AG10803 (cell line): ENCODE data around the gene SYNM.

ENCODE experiments used
- DNase-seq: peaks from one replicate; pipeline ENCODE4 v3.0.0; 2010; ENCODE audit warnings: low read depth
- H3K4me3 ChIP-seq: 2 replicates; pipeline ENCODE4 v1.5.1; 2011; ENCODE audit warnings: mild to moderate bottlenecking, low read length, control low read depth
- CTCF ChIP-seq: conservative IDR thresholded peaks from 2 replicates; pipeline ENCODE4 v1.5.1; 2011; ENCODE audit warnings: mild to moderate bottlenecking, low read length, control low read depth, inconsistent platforms

Gene SYNM

DNA sequence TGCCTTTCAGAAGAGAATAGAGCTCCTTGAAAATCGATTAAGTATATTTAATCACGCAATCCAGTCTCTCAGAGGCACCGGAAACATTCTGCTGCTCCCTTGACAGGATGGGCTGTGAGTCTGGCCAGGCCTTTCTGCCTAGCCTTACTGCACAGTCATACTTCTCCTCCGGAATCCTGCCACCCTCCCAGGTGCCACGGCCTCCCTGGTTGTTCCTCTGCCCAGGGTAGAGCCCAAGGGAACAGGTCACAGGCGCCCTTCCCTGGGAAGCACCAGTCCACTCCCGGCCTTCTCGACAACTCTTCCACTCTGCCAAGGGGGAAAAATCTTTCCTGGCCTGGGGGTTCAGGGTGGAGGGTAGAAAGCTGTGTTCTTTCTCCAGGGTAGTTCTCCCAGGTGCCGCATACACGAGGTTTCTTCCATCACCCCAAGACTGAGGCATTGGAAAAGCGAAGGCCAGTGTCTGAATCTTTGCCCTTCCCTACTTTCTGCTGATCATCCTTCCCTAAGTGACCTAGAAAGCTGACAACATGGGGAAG, 17.4 kb upstream of the SYNM start:
- no peak for DNase-seq
- TF ChIP-seq CTCF: no peak
- no peak overlapping the region for H3K4me3 ChIP-seq

GRCh38 chr15:99090011-99090699, 14.7 kb upstream of the SYNM start:
- DNase-seq: peak; percentile 18
- TF ChIP-seq CTCF: no peak
- no peak overlapping the region for H3K4me3 ChIP-seq

DNA sequence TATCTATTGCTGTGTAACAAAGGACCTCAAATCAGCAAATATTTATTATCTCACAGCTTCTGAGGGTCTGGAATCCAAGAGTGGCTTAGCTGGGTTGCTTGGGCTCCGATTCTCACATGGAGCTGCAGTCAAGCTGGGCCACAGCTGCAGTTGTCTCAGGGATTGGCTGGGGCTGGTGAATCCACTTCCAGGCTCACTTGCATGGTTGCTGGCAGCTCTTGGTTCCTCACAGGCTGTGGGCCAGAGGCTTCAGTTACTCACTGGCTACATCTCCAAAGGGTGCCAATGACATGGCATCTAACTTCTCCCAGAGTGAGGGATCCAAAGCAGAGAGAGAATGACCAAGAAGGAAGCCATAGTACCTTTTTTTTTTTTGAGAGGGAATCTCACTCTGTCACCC, 13.9 kb upstream of the SYNM start:
- H3K4me3 ChIP-seq: no peak overlapping the region

GRCh38 chr15:99092554-99093172, 12.2 kb upstream of the SYNM start:
- H3K4me3 ChIP-seq: no peak overlapping the region
- no peak for TF ChIP-seq CTCF
- no peak for DNase-seq

More for the DNA sequence above, 13.9 kb upstream of the SYNM start:
- no peak for DNase-seq
- no peak for TF ChIP-seq CTCF

DNA sequence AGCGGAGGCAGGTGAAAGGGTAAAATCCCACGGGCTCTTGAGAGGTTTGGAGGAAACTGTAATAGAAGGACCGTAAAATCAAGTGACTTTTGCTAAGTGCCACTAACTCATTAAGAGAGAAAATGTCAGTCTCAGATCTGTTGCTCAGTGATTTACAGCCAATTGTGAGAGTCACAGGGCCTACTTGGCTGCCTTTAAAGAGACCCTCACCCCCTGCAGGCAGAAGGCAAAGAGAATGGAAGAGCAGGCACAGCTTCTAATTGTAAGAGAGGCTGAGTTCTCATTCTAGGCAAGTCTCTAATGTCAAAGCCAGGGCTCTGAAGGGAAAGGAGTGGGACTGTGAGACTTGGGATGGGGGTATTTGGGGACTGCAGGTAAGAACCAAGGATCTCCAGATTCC, 9.3 kb upstream of the SYNM start:
- no peak for TF ChIP-seq CTCF
- DNase-seq: no peak
- H3K4me3 ChIP-seq: no peak overlapping the region

- no peak for TF ChIP-seq CTCF
- no peak overlapping the region for H3K4me3 ChIP-seq
- no peak for DNase-seq
Measured at GRCh38 chr15:99096173-99096893, 8.5 kb upstream of the SYNM start.
